ENCODE results near the gene BHMT2.

Gene BHMT2

GRCh38 chr5:79112703-79113058, 43.1 kb downstream of the BHMT2 start:
- DNase-seq (ENCODE audit: low read depth in 2 of 3, low spot score in 1 of 3) = no peak

- no peak for DNase-seq (ENCODE audit: low read depth in 2 of 3, low spot score in 1 of 3)
Observed at GRCh38 chr5:79119486-79119885, 49.9 kb downstream of the BHMT2 start.

GRCh38 chr5:79120221-79120620, 50.7 kb downstream of the BHMT2 start:
- DNase-seq (ENCODE audit: low read depth in 2 of 3, low spot score in 1 of 3) = no peak

GRCh38 chr5:79122973-79123372, 53.4 kb downstream of the BHMT2 start:
- no peak for DNase-seq (ENCODE audit: low read depth in 2 of 3, low spot score in 1 of 3)

GRCh38 chr5:79124607-79125006, 55.0 kb downstream of the BHMT2 start:
- no peak for DNase-seq (ENCODE audit: low read depth in 2 of 3, low spot score in 1 of 3)

- DNase-seq (ENCODE audit: low read depth in 2 of 3, low spot score in 1 of 3) = no peak
Observed at GRCh38 chr5:79130781-79131180, 61.2 kb downstream of the BHMT2 start.

- DNase-seq (ENCODE audit: low read depth in 2 of 3, low spot score in 1 of 3) = no peak
Observed at GRCh38 chr5:79133121-79133656, 63.6 kb downstream of the BHMT2 start.

- DNase-seq (ENCODE audit: low read depth in 2 of 3, low spot score in 1 of 3) = peak; percentile 50 to 72 (median 57)
Observed at GRCh38 chr5:79133657-79134451, 64.3 kb downstream of the BHMT2 start.

- DNase-seq (ENCODE audit: low read depth in 2 of 3, low spot score in 1 of 3) = no peak
Observed at GRCh38 chr5:79135790-79136553, 66.4 kb downstream of the BHMT2 start.

- DNase-seq (ENCODE audit: low read depth in 2 of 3, low spot score in 1 of 3) = no peak
Observed at GRCh38 chr5:79136618-79137017, 67.1 kb downstream of the BHMT2 start.

All from stimulated activated CD4-positive, alpha-beta T cell treated with anti-CD3 and anti-CD28 coated beads, Interleukin-12 subunit alpha, Interleukin-12 subunit beta, amount 100 ng/mL, for 48 hours (primary cell).